K562 (cell line): ENCODE data around the gene RC3H2. TPM values are rescaled to one million over a fixed set of nuclear protein-coding genes. Genes with fewer than 3 reads are reported as not detected.

Experiments
- ARNT ChIP-seq, 2 experiments: fragments of 450-650 bp; IDR thresholded peaks; 2 replicates each; pipeline ENCODE4 v1.6.1; 2016; ENCODE audit warnings: mild to moderate bottlenecking in 1 of 2
- CEBPG ChIP-seq, 3 experiments: fragments of 200-800 bp in 1 of 3; sonication (Bioruptor generic) in 1 of 3; sonication (generic) in 1 of 3; formaldehyde crosslinking in 1 of 3; IDR thresholded peaks in 2 of 3; conservative IDR thresholded peaks in 1 of 3; 2 replicates each; pipeline versions ENCODE4 v1.6.1 to v1.8.0; 2016 to 2022; ENCODE audit warnings: missing compliant biosample characterization in 2 of 3, missing genetic modification characterization in 2 of 3, mild to moderate bottlenecking in 1 of 3, missing genetic modification reagents in 1 of 3
- CGGBP1 ChIP-seq: fragments of 250-450 bp; sonication (Bioruptor Pico); IDR thresholded peaks from 2 replicates; pipeline ENCODE4 v1.9.0; 2021; ENCODE audit warnings: mild to moderate bottlenecking
- CTBP1 ChIP-seq: fragments of 450-650 bp; IDR thresholded peaks from 2 replicates; pipeline ENCODE4 v1.6.1; 2016; ENCODE audit warnings: borderline replicate concordance
- ETV1 ChIP-seq: fragments of 450-650 bp; conservative IDR thresholded peaks from 2 replicates; pipeline ENCODE4 v1.6.1; 2016; ENCODE audit warnings: missing genetic modification characterization, control low read depth, low read depth, missing compliant biosample characterization
- FIP1L1 ChIP-seq: fragments of 200-400 bp; formaldehyde crosslinking; IDR thresholded peaks from 2 replicates; pipeline ENCODE4 v1.6.1; 2018; ENCODE audit warnings: mild to moderate bottlenecking, low read depth, low read length; ENCODE audit not compliant: poor library complexity, severe bottlenecking
- FOS ChIP-seq: IDR thresholded peaks from 3 replicates; pipeline ENCODE4 v1.6.1; 2011; ENCODE audit not compliant: insufficient read length; ENCODE audit errors: extremely low read depth
- FOXP1 ChIP-seq: sonication (generic); formaldehyde crosslinking; IDR thresholded peaks from 2 replicates; pipeline ENCODE4 v1.8.0; 2022; ENCODE audit warnings: mild to moderate bottlenecking, missing genetic modification reagents
- FOXP4 ChIP-seq: sonication (generic); formaldehyde crosslinking; IDR thresholded peaks from 2 replicates; pipeline ENCODE4 v1.8.0; 2022; ENCODE audit warnings: mild to moderate bottlenecking, missing genetic modification reagents, borderline replicate concordance
- GATA2 ChIP-seq: sonication (generic); formaldehyde crosslinking; IDR thresholded peaks from 2 replicates; pipeline ENCODE4 v1.4.0; 2020; ENCODE audit warnings: mild to moderate bottlenecking, missing genetic modification reagents
- KLF10 ChIP-seq: fragments of 250-450 bp; sonication (Bioruptor Pico); IDR thresholded peaks from 2 replicates; pipeline ENCODE4 v1.6.1; 2021; ENCODE audit warnings: matching md5 sums
- PTBP1 ChIP-seq: fragments of 200-400 bp; formaldehyde crosslinking; IDR thresholded peaks from 2 replicates; pipeline ENCODE4 v1.6.1; 2017; ENCODE audit warnings: low read depth, low read length
- RFX7 ChIP-seq: fragments of 250-450 bp; sonication (Bioruptor Pico); IDR thresholded peaks from 2 replicates; pipeline ENCODE4 v1.5.1; 2021; ENCODE audit warnings: mild to moderate bottlenecking
- SRSF1 ChIP-seq: fragments of 200-400 bp; formaldehyde crosslinking; IDR thresholded peaks from 2 replicates; pipeline ENCODE4 v1.6.1; 2017; ENCODE audit warnings: mild to moderate bottlenecking, low read depth, low read length, moderate library complexity
- STAT5B ChIP-seq: fragments of 250-450 bp; sonication (Bioruptor Pico); IDR thresholded peaks from 2 replicates; pipeline ENCODE4 v1.8.0; 2021; ENCODE audit warnings: mild to moderate bottlenecking, inconsistent platforms
- TBP ChIP-seq: optimal IDR thresholded peaks from 2 replicates; pipeline ENCODE3; 2011; ENCODE audit warnings: low read depth, low read length, improper control_type of control experiment
- USF2 ChIP-seq: sonication (generic); formaldehyde crosslinking; IDR thresholded peaks from 2 replicates; pipeline ENCODE4 v1.5.0; 2020; ENCODE audit warnings: missing genetic modification reagents
- ZBTB8A ChIP-seq: fragments of 450-650 bp; IDR thresholded peaks from 2 replicates; pipeline ENCODE4 v1.6.1; 2018; ENCODE audit warnings: mild to moderate bottlenecking, moderate library complexity; ENCODE audit not compliant: partially characterized antibody
- ZEB2 ChIP-seq: fragments of 450-650 bp; IDR thresholded peaks from 2 replicates; pipeline ENCODE4 v1.6.1; 2016
- ZNF140 ChIP-seq: fragments of 250-450 bp; sonication (Bioruptor Pico); IDR thresholded peaks from 2 replicates; pipeline ENCODE4 v1.8.0; 2021; ENCODE audit warnings: moderate library complexity, mild to moderate bottlenecking, inconsistent platforms
- ZNF354B ChIP-seq: fragments of 250-450 bp; sonication (Bioruptor Pico); IDR thresholded peaks from 2 replicates; pipeline ENCODE4 v1.4.0; 2020
- ZNF639 ChIP-seq, 2 experiments: fragments of 200-800 bp in 1 of 2; sonication (Bioruptor generic) in 1 of 2; sonication (generic) in 1 of 2; formaldehyde crosslinking in 1 of 2; IDR thresholded peaks in 1 of 2; conservative IDR thresholded peaks in 1 of 2; 2 replicates each; pipeline versions ENCODE4 v1.5.0 to v1.6.1; 2016 to 2020; ENCODE audit warnings: missing compliant biosample characterization in 1 of 2, missing genetic modification characterization in 1 of 2, missing genetic modification reagents in 1 of 2
- ZNF75A ChIP-seq: fragments of 450-650 bp; formaldehyde crosslinking; IDR thresholded peaks from 2 replicates; pipeline ENCODE4 v1.4.0; 2020; ENCODE audit warnings: mild to moderate bottlenecking
- ZNF766 ChIP-seq: fragments of 200-800 bp; sonication (Bioruptor generic); conservative IDR thresholded peaks from 2 replicates; pipeline ENCODE4 v1.6.1; 2016; ENCODE audit warnings: missing genetic modification characterization, missing compliant biosample characterization
- polyA plus RNA-seq, 8 experiments: library from polyadenylated mRNA; depleted of rRNA in 4 of 8; stranded (reverse) in 5 of 8; unstranded in 3 of 8; fragments of >200 nt; fragmentation: Nextera tagmentation in 2 of 8; fragmentation: Illumina TruSeq in 1 of 8; extraction: Ambion mirVana in 2 of 8; extraction: Trizol in 1 of 8; gene quantifications; 2 replicates each; pipeline versions ENCODE4 v1.2.1 to v1.2.3, GENCODE V29; 2011 to 2014; ENCODE audit warnings: inconsistent platforms in 1 of 8, missing spikeins in 1 of 8
- total RNA-seq, 7 experiments: library from RNA; depleted of rRNA in 6 of 7; stranded (reverse); fragments of >200 nt in 6 of 7; fragmentation: Illumina TruSeq in 2 of 7; extraction: Trizol in 2 of 7; gene quantifications; 2 replicates each; pipeline versions ENCODE4 v1.2.1 to v1.2.3, GENCODE V29; 2011 to 2021; ENCODE audit warnings: low replicate concordance in 1 of 7

Gene RC3H2
- total and polyA plus RNA-seq, 9 of the 15 experiments (the other 6 are each of a cell fraction or from before 2014, with no cell fraction given) = 5.6 to 35.4 (median 18.6) TPM

DNA sequence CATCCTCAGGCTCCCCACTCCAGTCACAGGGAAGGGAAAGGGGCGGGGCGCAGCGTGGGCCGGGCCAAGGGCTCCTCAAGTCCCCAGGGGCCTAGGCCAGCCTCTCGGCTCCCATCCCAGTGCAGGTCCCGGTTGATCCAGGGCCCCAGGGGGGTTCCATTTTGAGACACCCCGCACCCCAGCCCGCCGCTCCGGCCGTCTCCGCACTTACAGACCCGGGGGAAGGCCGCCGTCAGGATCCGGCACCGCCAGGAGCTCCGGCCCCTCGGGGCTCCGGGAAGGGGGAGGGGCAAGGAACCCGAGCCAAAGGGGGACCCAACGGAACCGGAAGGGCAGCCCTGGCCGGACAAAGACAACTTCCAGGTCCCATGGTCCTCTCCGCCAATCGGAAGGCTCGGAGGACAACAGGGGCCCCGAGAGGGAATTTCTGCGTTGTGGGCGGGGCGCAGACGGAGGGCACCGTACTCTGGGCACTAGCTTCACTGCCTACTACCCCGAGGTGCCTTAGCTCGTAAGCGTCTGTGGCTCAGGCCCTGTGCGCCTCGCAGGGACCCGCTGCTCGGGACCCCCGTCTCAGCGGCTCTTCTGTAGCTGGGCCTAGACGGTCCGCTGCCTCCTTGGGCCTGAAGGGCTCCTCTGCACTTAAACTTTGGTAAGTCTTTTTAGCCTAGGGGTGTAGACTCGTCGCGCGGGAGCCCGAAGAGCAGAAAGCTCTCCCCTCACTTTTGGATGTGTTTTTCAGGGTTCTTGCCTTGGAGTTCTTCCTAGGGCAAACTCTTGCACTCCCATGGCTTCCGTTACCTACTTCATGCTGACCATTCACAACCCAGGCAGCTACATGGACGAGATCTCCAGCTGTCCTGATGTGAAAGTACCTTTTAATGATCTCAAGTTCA, 26.3 kb upstream of the RC3H2 start, which contains the start of gene ZBTB26 (continued):
- peak; percentile 78 for TF ChIP-seq USF2 (CRISPR knock-in tag)
- no peak for TF ChIP-seq CEBPG (CRISPR knock-in tag; IDR thresholded peaks at IDR 0.05)
- TF ChIP-seq CEBPG (tag; conservative IDR thresholded peaks at IDR 0.05 in 1 of 2, IDR thresholded peaks at IDR 0.05 in 1 of 2) = no peak
- TF ChIP-seq KLF10 (CRISPR knock-in tag) = no peak
- TF ChIP-seq CGGBP1 = no peak
- peak; percentile 58; the same call in 1 of the 2 replicates for TF ChIP-seq ZEB2
- TF ChIP-seq STAT5B = no peak
- peak; percentile 38 for TF ChIP-seq FOS
- 0 out of 2 replicates have a peak, but pooled peaks have one; percentile 46 for TF ChIP-seq FOXP4
- no peak for TF ChIP-seq ZNF766 (CRISPR knock-in tag)
- TF ChIP-seq ZNF354B (CRISPR knock-in tag) = no peak
- TF ChIP-seq TBP = peak; percentile 32
- TF ChIP-seq ZNF140 (CRISPR knock-in tag) = no peak
- TF ChIP-seq RFX7 = no peak
- TF ChIP-seq ZNF639 (CRISPR knock-in tag; conservative IDR thresholded peaks at IDR 0.05 in 1 of 2, IDR thresholded peaks at IDR 0.05 in 1 of 2) = peak in 1 of 2 experiments; percentile 80; a peak in 2 of 4 replicates
- TF ChIP-seq ZNF75A (CRISPR knock-in tag) = no peak
- no peak for TF ChIP-seq ARNT (IDR thresholded peaks at IDR 0.05)
- TF ChIP-seq CTBP1 = no peak; the same call in 1 of the 2 replicates
- peak; percentile 66 for TF ChIP-seq ETV1
- no peak for TF ChIP-seq PTBP1
- TF ChIP-seq ZBTB8A = no peak
- TF ChIP-seq FOXP1 = no peak; the same call in 1 of the 2 replicates
- TF ChIP-seq FIP1L1 = peak; percentile 86
- no peak for TF ChIP-seq GATA2 (CRISPR knock-in tag)
- TF ChIP-seq SRSF1 = no peak
